Loucy (cell line): Measurements from ENCODE around the gene IL17B.

Experiments
- EZH2phosphoT487 ChIP-seq: fragments of 200-600 bp; IDR thresholded peaks from 2 replicates; pipeline ENCODE4 v1.6.1; 2018; ENCODE audit warnings: antibody characterized with exemption, mild to moderate bottlenecking, moderate library complexity, borderline replicate concordance
- TF ChIP-seq, protein P1 (sequence below): fragments of 200-600 bp; sonication (generic); conservative IDR thresholded peaks from 2 replicates; pipeline ENCODE4 v1.5.1; 2014; ENCODE audit warnings: mild to moderate bottlenecking, antibody characterized with exemption, low read length

DNA sequence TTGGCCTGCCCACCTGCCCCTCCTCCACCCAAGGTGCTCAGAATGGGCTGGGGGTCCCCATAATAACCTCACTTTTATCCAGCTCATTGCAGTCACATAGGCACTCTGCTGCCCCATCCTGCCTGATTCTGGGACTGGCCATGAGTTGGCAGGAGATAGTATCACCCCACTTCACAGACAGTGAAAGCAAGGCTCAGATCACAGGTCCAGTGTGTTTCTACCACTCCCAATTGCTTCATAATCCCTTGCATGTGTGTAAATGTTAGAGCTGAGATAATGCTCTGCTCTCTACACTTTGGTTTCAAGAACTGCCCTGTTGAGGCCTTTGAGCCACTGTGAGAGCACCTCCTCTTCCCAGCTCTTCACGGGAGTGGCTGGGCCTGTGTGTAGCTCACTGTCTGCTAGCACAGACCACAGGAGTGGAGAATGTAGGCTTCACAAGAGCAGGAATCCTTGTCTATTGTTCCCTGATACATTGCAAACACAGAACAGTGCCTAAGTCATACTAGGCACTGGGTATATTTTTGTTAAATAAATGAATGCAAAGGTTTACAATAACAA lies 12.8 kb downstream of the IL17B start:
- TF ChIP-seq, protein P1, sequence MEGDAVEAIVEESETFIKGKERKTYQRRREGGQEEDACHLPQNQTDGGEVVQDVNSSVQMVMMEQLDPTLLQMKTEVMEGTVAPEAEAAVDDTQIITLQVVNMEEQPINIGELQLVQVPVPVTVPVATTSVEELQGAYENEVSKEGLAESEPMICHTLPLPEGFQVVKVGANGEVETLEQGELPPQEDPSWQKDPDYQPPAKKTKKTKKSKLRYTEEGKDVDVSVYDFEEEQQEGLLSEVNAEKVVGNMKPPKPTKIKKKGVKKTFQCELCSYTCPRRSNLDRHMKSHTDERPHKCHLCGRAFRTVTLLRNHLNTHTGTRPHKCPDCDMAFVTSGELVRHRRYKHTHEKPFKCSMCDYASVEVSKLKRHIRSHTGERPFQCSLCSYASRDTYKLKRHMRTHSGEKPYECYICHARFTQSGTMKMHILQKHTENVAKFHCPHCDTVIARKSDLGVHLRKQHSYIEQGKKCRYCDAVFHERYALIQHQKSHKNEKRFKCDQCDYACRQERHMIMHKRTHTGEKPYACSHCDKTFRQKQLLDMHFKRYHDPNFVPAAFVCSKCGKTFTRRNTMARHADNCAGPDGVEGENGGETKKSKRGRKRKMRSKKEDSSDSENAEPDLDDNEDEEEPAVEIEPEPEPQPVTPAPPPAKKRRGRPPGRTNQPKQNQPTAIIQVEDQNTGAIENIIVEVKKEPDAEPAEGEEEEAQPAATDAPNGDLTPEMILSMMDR, result no peak
- no peak for TF ChIP-seq EZH2phosphoT487
